Measurements from ENCODE around the gene THAP12. TPM values are rescaled to one million over a fixed set of nuclear protein-coding genes. Genes with fewer than 3 reads are reported as not detected.

THAP12 gene
- total RNA-seq, 1 donor from 2014 or later, result 30.3 TPM

- no peak overlapping the region for H3K4me3 ChIP-seq (ENCODE audit: insufficient read depth, low read depth, low read length)
- DNase-seq (ENCODE audit: low read depth) (no peak), FAIRE-seq (no peak)
- H3K4me3 Mint-ChIP-seq (ENCODE audit: unreplicated experiment), result no peak overlapping the region
- H3K27me3 Mint-ChIP-seq (ENCODE audit: low read depth, unreplicated experiment), result no peaks in the 10 kb centered on the region
- no peak overlapping the region for H2AFZ ChIP-seq (ENCODE audit: low read depth, low read length)
- no peak overlapping the region for H3K27ac ChIP-seq (ENCODE audit: low read depth, low read length)
- no peak overlapping the region for H3K9ac ChIP-seq (ENCODE audit: low read length)
- no peak overlapping the region for H3K4me2 ChIP-seq (ENCODE audit: low read length)
- no peaks in the 10 kb centered on the region for H3K36me3 ChIP-seq (ENCODE audit: insufficient read depth, low read length)
- H3K9me3 Mint-ChIP-seq (ENCODE audit: unreplicated experiment), result no peaks in the 10 kb centered on the region
- H3K79me2 ChIP-seq (ENCODE audit: insufficient read depth, low read length), result peaks cover 85% of the 10 kb centered on the region
- H3K4me1 Mint-ChIP-seq (ENCODE audit: low read depth, unreplicated experiment), result peaks cover 8% of the 10 kb centered on the region
- H3K27me3 ChIP-seq (ENCODE audit: insufficient read depth, low read length), result no peaks in the 10 kb centered on the region
- no peaks in the 10 kb centered on the region for H3K36me3 Mint-ChIP-seq (ENCODE audit: low read depth, unreplicated experiment)
- no peak overlapping the region for H3K27ac Mint-ChIP-seq (ENCODE audit: unreplicated experiment)
- peaks cover 7% of the 10 kb centered on the region for H3K4me1 ChIP-seq (ENCODE audit: insufficient read depth, low read length)
- H3K9me3 ChIP-seq (ENCODE audit: insufficient read depth, low read depth, low read length), result no peaks in the 10 kb centered on the region
- H4K20me1 ChIP-seq (ENCODE audit: insufficient read depth, low read length), result peaks cover 59% of the 10 kb centered on the region
- TF ChIP-seq CTCF (IDR thresholded peaks at IDR 0.05; ENCODE audit: insufficient read depth, low read depth, low read length), result no peak
- no peak for TF ChIP-seq EZH2 (IDR thresholded peaks at IDR 0.05; ENCODE audit: insufficient read depth, low read length)
These were observed 12.4 kb downstream of the THAP12 start for GRCh38 chr11:76368490-76368889.

GRCh38 chr11:76365038-76365679, 15.8 kb downstream of the THAP12 start:
- Histone ChIP-seq H3K27ac (ENCODE audit: low read depth, low read length) (no peak overlapping the region), H3K36me3 (ENCODE audit: insufficient read depth, low read length) (no peaks in the 10 kb centered on the region), H2AFZ (ENCODE audit: low read depth, low read length) (no peak overlapping the region), H4K20me1 (ENCODE audit: insufficient read depth, low read length) (peaks cover 37% of the 10 kb centered on the region), H3K79me2 (ENCODE audit: insufficient read depth, low read length) (peaks cover 55% of the 10 kb centered on the region), H3K9me3 (ENCODE audit: insufficient read depth, low read depth, low read length) (no peaks in the 10 kb centered on the region), H3K4me3 (ENCODE audit: insufficient read depth, low read depth, low read length) (no peak overlapping the region), H3K4me2 (ENCODE audit: low read length) (no peak overlapping the region), H3K27me3 (ENCODE audit: insufficient read depth, low read length) (no peaks in the 10 kb centered on the region), H3K4me1 (ENCODE audit: insufficient read depth, low read length) (no peaks in the 10 kb centered on the region), H3K9ac (ENCODE audit: low read length) (no peak overlapping the region)
- Mint-ChIP-seq H3K4me3 (ENCODE audit: unreplicated experiment) (no peak overlapping the region), H3K36me3 (ENCODE audit: low read depth, unreplicated experiment) (no peaks in the 10 kb centered on the region), H3K9me3 (ENCODE audit: unreplicated experiment) (no peaks in the 10 kb centered on the region), H3K4me1 (ENCODE audit: low read depth, unreplicated experiment) (no peaks in the 10 kb centered on the region), H3K27me3 (ENCODE audit: low read depth, unreplicated experiment) (no peaks in the 10 kb centered on the region), H3K27ac (ENCODE audit: unreplicated experiment) (no peak overlapping the region)
- FAIRE-seq, result no peak
- no peak for DNase-seq (ENCODE audit: low read depth)
- TF ChIP-seq CTCF (IDR thresholded peaks at IDR 0.05; ENCODE audit: insufficient read depth, low read depth, low read length) (no peak), EZH2 (IDR thresholded peaks at IDR 0.05; ENCODE audit: insufficient read depth, low read length) (no peak)

GRCh38 chr11:76362716-76363115, 18.2 kb downstream of the THAP12 start:
- FAIRE-seq (no peak), DNase-seq (ENCODE audit: low read depth) (no peak)
- no peak overlapping the region for H3K9ac ChIP-seq (ENCODE audit: low read length)
- peaks cover 30% of the 10 kb centered on the region for H3K79me2 ChIP-seq (ENCODE audit: insufficient read depth, low read length)
- H3K27me3 Mint-ChIP-seq (ENCODE audit: low read depth, unreplicated experiment), result no peaks in the 10 kb centered on the region
- H4K20me1 ChIP-seq (ENCODE audit: insufficient read depth, low read length), result peaks cover 17% of the 10 kb centered on the region
- H3K27ac Mint-ChIP-seq (ENCODE audit: unreplicated experiment), result no peak overlapping the region
- no peaks in the 10 kb centered on the region for H3K27me3 ChIP-seq (ENCODE audit: insufficient read depth, low read length)
- no peak overlapping the region for H3K27ac ChIP-seq (ENCODE audit: low read depth, low read length)
- no peak overlapping the region for H3K4me3 Mint-ChIP-seq (ENCODE audit: unreplicated experiment)
- H3K4me1 ChIP-seq (ENCODE audit: insufficient read depth, low read length), result no peaks in the 10 kb centered on the region
- H3K36me3 Mint-ChIP-seq (ENCODE audit: low read depth, unreplicated experiment), result peaks cover 3% of the 10 kb centered on the region
- H3K4me2 ChIP-seq (ENCODE audit: low read length), result no peak overlapping the region
- no peak overlapping the region for H2AFZ ChIP-seq (ENCODE audit: low read depth, low read length)
- no peaks in the 10 kb centered on the region for H3K9me3 ChIP-seq (ENCODE audit: insufficient read depth, low read depth, low read length)
- no peaks in the 10 kb centered on the region for H3K36me3 ChIP-seq (ENCODE audit: insufficient read depth, low read length)
- no peaks in the 10 kb centered on the region for H3K9me3 Mint-ChIP-seq (ENCODE audit: unreplicated experiment)
- no peaks in the 10 kb centered on the region for H3K4me1 Mint-ChIP-seq (ENCODE audit: low read depth, unreplicated experiment)
- H3K4me3 ChIP-seq (ENCODE audit: insufficient read depth, low read depth, low read length), result no peak overlapping the region
- TF ChIP-seq CTCF (IDR thresholded peaks at IDR 0.05; ENCODE audit: insufficient read depth, low read depth, low read length) (no peak), EZH2 (IDR thresholded peaks at IDR 0.05; ENCODE audit: insufficient read depth, low read length) (no peak)

All from astrocyte (in vitro differentiated cells and primary cell).